Testis (tissue), 3 donors: ENCODE data around the gene FYN. TPM values are rescaled to one million over a fixed set of nuclear protein-coding genes. Genes with fewer than 3 reads are reported as not detected.

ENCODE experiments used
- DNase-seq: peaks from one replicate; pipeline ENCODE4 v3.0.0-alpha.2; 2019
- H3K27ac ChIP-seq, 2 donors: fragments of 200-600 bp; sonication (generic); one replicate each; pipeline ENCODE4 v1.5.1; 2019
- H3K27me3 ChIP-seq: fragments of 200-600 bp; sonication (generic); one replicate; pipeline ENCODE4 v1.5.1; 2019
- H3K36me3 ChIP-seq: fragments of 200-600 bp; sonication (generic); one replicate; pipeline ENCODE4 v1.5.1; 2017; ENCODE audit warnings: low read depth; ENCODE audit errors: missing control alignments
- H3K4me1 ChIP-seq: fragments of 200-600 bp; sonication (generic); one replicate; pipeline ENCODE4 v1.5.1; 2019
- H3K4me3 ChIP-seq, 2 donors: fragments of 200-600 bp; sonication (generic); one replicate each; pipeline ENCODE4 v1.5.1; 2017 to 2019
- H3K9me3 ChIP-seq: fragments of 200-600 bp; sonication (generic); one replicate; pipeline ENCODE4 v1.5.1; 2017
- POLR2A ChIP-seq: fragments of 450-650 bp; IDR thresholded peaks from one replicate; pipeline ENCODE4 v1.6.1; 2017; ENCODE audit warnings: antibody characterized with exemption, mild to moderate bottlenecking, moderate library complexity
- WGBS, 2 donors: methylation state at CpG; one replicate each; pipeline ENCODE4 v1.1.5; 2018; 5-methylcytosine and 5-hydroxymethylcytosine counted together
- intact Hi-C: fragments of 100-400 bp; cut with DNase I; formaldehyde crosslinking; loops from one replicate; pipeline ENCODE4 v1.15.1; 2023; ENCODE audit warnings: low total_unique reads
- polyA plus RNA-seq: library from polyadenylated mRNA; stranded (reverse); fragments of 350-450 nt; fragmentation: Illumina TruSeq; extraction: RNeasy Lipid Tissue Mini Kit (QIAGEN cat#74804); gene quantifications from one replicate; pipeline ENCODE4 v1.2.3, GENCODE V29; 2014; ENCODE audit warnings: low read depth, low replicate concordance; ENCODE audit not compliant: insufficient read depth
- total RNA-seq, 2 donors: library from RNA; depleted of rRNA; stranded (reverse); fragments of >200 nt; gene quantifications; one replicate each; pipeline ENCODE4 v1.2.3, GENCODE V29; 2016
- TF ChIP-seq, protein P1 (sequence below), 3 experiments: fragments of 450-650 bp in 2 of 3; fragments of 200-600 bp in 1 of 3; sonication (generic) in 1 of 3; IDR thresholded peaks; one replicate each; pipeline ENCODE4 v1.5.1; 2016 to 2019; ENCODE audit warnings: antibody characterized with exemption in 3 of 3, mild to moderate bottlenecking in 2 of 3, moderate library complexity in 1 of 3

FYN gene
- total and polyA plus RNA-seq, 3 donors from 2014 or later, result 74.0 to 145 (median 104) TPM

DNA sequence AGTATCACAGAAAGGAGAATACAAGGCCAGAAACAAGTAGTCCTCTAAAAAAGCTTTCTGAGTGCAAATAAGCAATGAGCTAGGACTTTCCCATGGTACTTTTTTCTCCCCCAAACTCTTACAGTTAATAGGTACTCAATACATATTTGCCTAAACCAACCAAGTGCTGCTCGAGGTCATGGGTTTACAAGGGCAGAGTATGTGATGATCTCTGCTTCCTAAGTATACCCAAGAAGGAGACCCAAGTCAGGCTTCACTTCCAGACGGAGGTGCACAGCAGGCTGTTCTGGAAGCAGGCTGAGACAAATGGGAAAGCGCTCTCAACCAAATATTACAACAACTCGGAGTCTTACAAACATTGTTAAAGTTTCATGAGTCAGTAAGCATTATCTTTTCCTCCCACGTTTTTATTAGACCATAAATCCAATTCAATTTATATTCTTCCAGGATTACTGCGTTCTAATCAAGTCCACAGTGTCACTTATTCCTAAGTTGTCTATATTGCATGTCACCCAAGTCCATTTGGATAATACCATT is 8.1 kb downstream of the FYN start:
- Histone ChIP-seq H3K27me3 (no peaks in the 10 kb centered on the region), H3K4me3 (no peak overlapping the region), H3K27ac (no peak overlapping the region), H3K36me3 (no peaks in the 10 kb centered on the region), H3K9me3 (no peaks in the 10 kb centered on the region), H3K4me1 (peaks cover 9% of the 10 kb centered on the region)
- DNase-seq, result no peak
- WGBS, 2 donors, result 64 to 78% methylated on average over 6 of the region's 6 CpGs
- intact Hi-C loops, result no loop called here
- TF ChIP-seq POLR2A, result no peak
- TF ChIP-seq, protein P1, sequence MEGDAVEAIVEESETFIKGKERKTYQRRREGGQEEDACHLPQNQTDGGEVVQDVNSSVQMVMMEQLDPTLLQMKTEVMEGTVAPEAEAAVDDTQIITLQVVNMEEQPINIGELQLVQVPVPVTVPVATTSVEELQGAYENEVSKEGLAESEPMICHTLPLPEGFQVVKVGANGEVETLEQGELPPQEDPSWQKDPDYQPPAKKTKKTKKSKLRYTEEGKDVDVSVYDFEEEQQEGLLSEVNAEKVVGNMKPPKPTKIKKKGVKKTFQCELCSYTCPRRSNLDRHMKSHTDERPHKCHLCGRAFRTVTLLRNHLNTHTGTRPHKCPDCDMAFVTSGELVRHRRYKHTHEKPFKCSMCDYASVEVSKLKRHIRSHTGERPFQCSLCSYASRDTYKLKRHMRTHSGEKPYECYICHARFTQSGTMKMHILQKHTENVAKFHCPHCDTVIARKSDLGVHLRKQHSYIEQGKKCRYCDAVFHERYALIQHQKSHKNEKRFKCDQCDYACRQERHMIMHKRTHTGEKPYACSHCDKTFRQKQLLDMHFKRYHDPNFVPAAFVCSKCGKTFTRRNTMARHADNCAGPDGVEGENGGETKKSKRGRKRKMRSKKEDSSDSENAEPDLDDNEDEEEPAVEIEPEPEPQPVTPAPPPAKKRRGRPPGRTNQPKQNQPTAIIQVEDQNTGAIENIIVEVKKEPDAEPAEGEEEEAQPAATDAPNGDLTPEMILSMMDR (IDR thresholded peaks at IDR 0.05), result no peak

- intact Hi-C loops, result no loop called here
- no peak for DNase-seq
- Histone ChIP-seq H3K27me3 (no peaks in the 10 kb centered on the region), H3K27ac (no peak overlapping the region), H3K4me3 (no peak overlapping the region), H3K36me3 (no peaks in the 10 kb centered on the region), H3K4me1 (peaks cover 5% of the 10 kb centered on the region), H3K9me3 (no peaks in the 10 kb centered on the region)
- 94 to 95% methylated on average over 6 of the region's 6 CpGs for WGBS, 2 donors
- TF ChIP-seq, protein P1 (IDR thresholded peaks at IDR 0.05), result no peak
- TF ChIP-seq POLR2A, result no peak
These were observed 8.9 kb downstream of the FYN start for GRCh38 chr6:111864138-111865048.

- no peaks in the 10 kb centered on the region for H3K9me3 ChIP-seq
- H3K4me1 ChIP-seq, result no peaks in the 10 kb centered on the region
- no peak overlapping the region for H3K27ac ChIP-seq
- TF ChIP-seq, protein P1 (IDR thresholded peaks at IDR 0.05), result no peak
- no peak for TF ChIP-seq POLR2A
- DNase-seq, result no peak
- H3K27me3 ChIP-seq, result no peaks in the 10 kb centered on the region
- intact Hi-C loops, result no loop called here
- no peak overlapping the region for H3K4me3 ChIP-seq
- H3K36me3 ChIP-seq, result no peaks in the 10 kb centered on the region
- 90 to 96% methylated on average over 6 of the region's 6 CpGs for WGBS, 2 donors
These were observed 10.5 kb downstream of the FYN start for GRCh38 chr6:111862741-111863140.

DNA sequence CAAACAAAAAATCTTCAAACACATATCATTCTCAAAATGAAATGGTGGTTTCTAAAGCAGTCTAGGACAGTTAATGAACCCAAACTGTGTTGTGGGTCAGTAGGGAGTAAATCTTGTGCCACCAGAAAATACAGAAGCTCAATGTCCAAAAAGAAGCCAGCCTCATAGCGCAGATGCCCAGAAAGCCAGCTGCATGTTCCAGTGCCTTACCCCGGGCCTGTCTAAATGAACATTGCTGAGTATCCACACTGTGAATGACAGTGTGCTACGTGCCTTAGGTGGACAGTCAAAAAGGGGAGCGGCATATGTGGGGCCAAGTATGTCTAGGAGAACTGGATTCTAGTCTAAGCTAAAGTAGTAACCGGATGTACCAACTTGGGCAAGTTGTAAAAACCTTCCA is 10.9 kb downstream of the FYN start:
- Histone ChIP-seq H3K9me3 (no peaks in the 10 kb centered on the region), H3K27me3 (no peaks in the 10 kb centered on the region), H3K36me3 (no peaks in the 10 kb centered on the region), H3K27ac (no peak overlapping the region), H3K4me3 (no peak overlapping the region), H3K4me1 (no peaks in the 10 kb centered on the region)
- no peak for DNase-seq
- 94 to 97% methylated on average over 5 of the region's 5 CpGs for WGBS, 2 donors
- TF ChIP-seq, protein P1 (IDR thresholded peaks at IDR 0.05), result no peak
- TF ChIP-seq POLR2A, result no peak
- intact Hi-C loops, result no loop called here
